Keratinocyte (primary cell): ENCODE results near the gene TASOR.

ENCODE experiments used
- CTCF ChIP-seq, 3 experiments: IDR thresholded peaks in 1 of 3; conservative IDR thresholded peaks in 1 of 3; optimal IDR thresholded peaks in 1 of 3; 2 replicates in 2 of 3; 3 replicates in 1 of 3; pipeline versions ENCODE3 to v1.5.1; 2011; ENCODE audit warnings: low read length in 3 of 3, mild to moderate bottlenecking in 3 of 3, moderate library complexity in 2 of 3, control low read depth in 1 of 3, inconsistent platforms in 1 of 3; ENCODE audit not compliant: insufficient read depth in 2 of 3; ENCODE audit errors: extremely low read depth in 1 of 3
- EZH2 ChIP-seq: IDR thresholded peaks from one replicate; pipeline ENCODE4 v1.6.1; 2012; ENCODE audit warnings: inconsistent platforms, mild to moderate bottlenecking, low read length, moderate library complexity

DNA sequence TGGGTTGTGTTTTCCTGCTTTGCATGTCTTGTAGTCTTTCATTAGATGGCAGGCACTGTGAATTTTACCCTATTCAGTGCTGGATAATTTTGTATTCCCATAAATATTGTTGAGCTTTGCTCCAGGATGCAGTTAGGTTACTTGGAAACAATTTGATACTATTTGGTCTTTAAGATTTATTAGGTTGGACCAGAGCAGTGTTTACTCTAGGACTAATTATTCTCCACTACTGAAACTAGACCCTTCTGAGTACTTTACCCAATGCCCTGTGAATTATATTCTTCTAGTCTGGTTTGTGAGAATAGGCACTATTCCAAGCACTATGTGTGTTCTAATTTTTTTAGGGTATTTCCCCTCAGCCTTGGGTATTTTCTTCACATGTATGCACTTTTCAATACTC is 37.8 kb upstream of the TASOR start:
- no peak for TF ChIP-seq EZH2
- TF ChIP-seq CTCF (optimal IDR thresholded peaks at IDR 0.05 in 1 of 3, IDR thresholded peaks at IDR 0.05 in 1 of 3, conservative IDR thresholded peaks at IDR 0.05 in 1 of 3; ENCODE audit: extremely low read depth in 1 of 3, insufficient read depth in 2 of 3, low read length in 3 of 3) = no peak
